ENCODE results near the gene BLOC1S5.

DNA sequence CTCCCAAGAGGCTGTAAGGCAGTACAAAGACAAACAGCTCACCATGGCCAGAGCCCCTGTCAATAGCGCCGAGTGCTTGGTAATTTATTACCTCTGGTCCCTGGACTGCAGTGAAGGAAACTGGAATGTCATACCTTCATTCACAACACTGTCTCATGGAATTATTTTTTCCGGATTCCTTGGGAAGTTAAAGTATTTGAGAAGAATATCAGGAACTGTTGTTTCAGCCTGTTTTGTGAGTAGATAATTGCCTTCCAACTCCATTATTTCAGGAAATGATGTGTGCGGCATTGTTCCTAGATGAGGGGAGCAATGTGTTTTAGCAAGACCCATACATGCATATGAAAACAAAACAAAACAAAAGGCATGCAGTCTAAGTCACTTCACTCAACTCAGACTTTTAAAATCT is 64.0 kb downstream of the BLOC1S5 start:
- no peak for TF ChIP-seq CTCF (IDR thresholded peaks at IDR 0.05)
- TF ChIP-seq POLR2A (IDR thresholded peaks at IDR 0.05): no peak

All from testis (tissue), 2 donors.